SW 1271 (cell line): ENCODE results near the gene VTA1.
"Not testable (repeated sequence)": the region's sequence is repeated elsewhere in the genome, so short reads cannot be mapped to it uniquely, and the experiment has no call there.

ENCODE experiments used
- DNase-seq, 2 experiments: peaks; one replicate each; lab custom pipeline; 2025; lab: John Stamatoyannopoulos, UW

VTA1 gene

GRCh38 chr6:142225552-142225951 is 78.5 kb downstream of the VTA1 start:
- no peak for DNase-seq

- DNase-seq: no peak
Observed at GRCh38 chr6:142226731-142227130, 79.7 kb downstream of the VTA1 start.

GRCh38 chr6:142229518-142230270 is 82.6 kb downstream of the VTA1 start:
- DNase-seq: not testable (repeated sequence)

GRCh38 chr6:142232206-142233044 is 85.4 kb downstream of the VTA1 start:
- DNase-seq: not testable (repeated sequence)

- no peak for DNase-seq
Observed at GRCh38 chr6:142233945-142234682, 87.1 kb downstream of the VTA1 start.

GRCh38 chr6:142235272-142235671 is 88.2 kb downstream of the VTA1 start:
- DNase-seq: no peak

- no peak for DNase-seq
Observed at GRCh38 chr6:142235791-142236190, 88.7 kb downstream of the VTA1 start.

- DNase-seq: no peak
Observed at GRCh38 chr6:142236691-142237090, 89.6 kb downstream of the VTA1 start.

- DNase-seq: no peak
Observed at GRCh38 chr6:142238881-142239280, 91.8 kb downstream of the VTA1 start.

- DNase-seq: no peak
Observed at GRCh38 chr6:142240179-142240578, 93.1 kb downstream of the VTA1 start.

GRCh38 chr6:142241061-142241460 is 94.0 kb downstream of the VTA1 start:
- DNase-seq: no peak

GRCh38 chr6:142242269-142242668 is 95.2 kb downstream of the VTA1 start:
- no peak for DNase-seq

GRCh38 chr6:142246960-142247359 is 99.9 kb downstream of the VTA1 start:
- no peak for DNase-seq

- no peak for DNase-seq
Observed at GRCh38 chr6:142249266-142249665, 102.2 kb downstream of the VTA1 start.

- DNase-seq: no peak
Observed at GRCh38 chr6:142251930-142252445, 104.9 kb downstream of the VTA1 start.

- no peak for DNase-seq
Observed at GRCh38 chr6:142254513-142254912, 107.5 kb downstream of the VTA1 start.

GRCh38 chr6:142255785-142256184 is 108.7 kb downstream of the VTA1 start:
- no peak for DNase-seq

GRCh38 chr6:142258305-142258704 is 111.2 kb downstream of the VTA1 start:
- DNase-seq: no peak

GRCh38 chr6:142258757-142259156 is 111.7 kb downstream of the VTA1 start:
- no peak for DNase-seq

GRCh38 chr6:142260748-142261147 is 113.7 kb downstream of the VTA1 start:
- DNase-seq: no peak

GRCh38 chr6:142262231-142262630 is 115.2 kb downstream of the VTA1 start:
- DNase-seq: no peak

GRCh38 chr6:142265476-142265875 is 118.4 kb downstream of the VTA1 start:
- no peak for DNase-seq
